Stimulated activated memory B cell treated with anti-CD40 and anti-IgM and Interleukin-4, amounts not matched to agents 10 μg/mL and 1 μg/mL and 100 μg/mL, for 72 hours (primary cell): ENCODE measurements around the gene DAB2IP.
A peak's percentile ranks its signal among the peaks of the same experiment; 100 is the strongest.

Experiments
- ATAC-seq: fragments of 150-1000 bp; cut with Tn5 transposase; 2 replicates; pipeline ENCODE4 v1.10.0; 2021
- H3K27ac Mint-ChIP-seq: one replicate; pipeline ENCODE4 v1.8.0; 2022; ENCODE audit warnings: mild to moderate bottlenecking, mixed read lengths
- H3K27me3 Mint-ChIP-seq: one replicate; pipeline ENCODE4 v1.8.0; 2022; ENCODE audit warnings: mixed read lengths
- H3K36me3 Mint-ChIP-seq: one replicate; pipeline ENCODE4 v1.8.0; 2022; ENCODE audit warnings: mixed read lengths
- H3K4me1 Mint-ChIP-seq: one replicate; pipeline ENCODE4 v1.8.0; 2022; ENCODE audit warnings: mixed read lengths
- H3K4me3 Mint-ChIP-seq: one replicate; pipeline ENCODE4 v1.8.0; 2022; ENCODE audit warnings: mild to moderate bottlenecking, moderate library complexity, mixed read lengths
- H3K9me3 Mint-ChIP-seq: one replicate; pipeline ENCODE4 v1.8.0; 2022; ENCODE audit warnings: mixed read lengths

The DAB2IP gene

DNA sequence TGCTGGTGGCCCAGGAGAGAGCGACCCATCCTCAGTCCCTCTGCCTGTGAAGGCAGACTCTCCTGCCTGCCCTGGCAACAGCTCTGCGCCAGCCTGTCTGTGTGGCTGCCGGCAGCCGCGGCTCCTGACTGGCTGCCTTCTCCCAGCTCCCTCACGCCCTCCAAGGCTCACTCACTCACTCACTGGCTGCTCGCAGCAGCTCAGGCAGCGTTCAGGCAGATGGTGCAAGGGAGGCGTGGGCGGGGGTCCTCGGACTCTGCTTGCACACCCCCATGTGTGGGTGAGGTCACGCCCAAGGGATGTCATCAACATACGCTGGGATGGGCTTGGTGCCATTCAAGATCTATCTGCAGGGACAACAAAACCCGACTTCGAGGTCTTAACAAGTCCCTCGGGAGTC, 66.7 kb downstream of the DAB2IP start:
- H3K4me3 Mint-ChIP-seq: no peak overlapping the region
- H3K36me3 Mint-ChIP-seq: no peaks in the 10 kb centered on the region

DNA sequence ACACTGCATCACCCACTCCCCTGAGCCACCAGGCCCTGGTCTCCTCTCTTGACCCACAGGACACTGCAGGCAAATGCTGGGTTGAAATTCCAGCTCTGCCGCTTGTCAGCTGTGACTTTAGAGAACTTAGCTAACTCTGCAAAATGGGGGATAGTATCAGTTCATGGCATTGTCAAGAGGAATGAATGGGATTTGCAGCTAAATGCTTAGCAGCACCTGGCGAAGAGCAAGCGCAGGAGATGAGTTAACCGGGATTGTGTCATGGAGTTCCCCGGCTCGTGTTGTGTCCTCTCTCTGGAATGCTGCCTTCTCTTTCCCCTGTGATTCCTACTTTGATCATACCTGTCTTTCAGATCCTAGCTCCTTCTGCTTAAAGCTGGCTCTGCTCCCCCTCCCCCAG, 67.1 kb downstream of the DAB2IP start:
- Mint-ChIP-seq H3K4me3 (no peak overlapping the region), H3K4me1 (peaks cover 6% of the 10 kb centered on the region), H3K27me3 (peaks cover 8% of the 10 kb centered on the region), H3K36me3 (no peaks in the 10 kb centered on the region), H3K9me3 (no peaks in the 10 kb centered on the region), H3K27ac (no peak overlapping the region)
- ATAC-seq: no peak

More for the DNA sequence above, 66.7 kb downstream of the DAB2IP start:
- peaks cover 6% of the 10 kb centered on the region for H3K4me1 Mint-ChIP-seq
- ATAC-seq: no peak
- no peak overlapping the region for H3K27ac Mint-ChIP-seq
- H3K27me3 Mint-ChIP-seq: peaks cover 8% of the 10 kb centered on the region
- no peaks in the 10 kb centered on the region for H3K9me3 Mint-ChIP-seq

DNA sequence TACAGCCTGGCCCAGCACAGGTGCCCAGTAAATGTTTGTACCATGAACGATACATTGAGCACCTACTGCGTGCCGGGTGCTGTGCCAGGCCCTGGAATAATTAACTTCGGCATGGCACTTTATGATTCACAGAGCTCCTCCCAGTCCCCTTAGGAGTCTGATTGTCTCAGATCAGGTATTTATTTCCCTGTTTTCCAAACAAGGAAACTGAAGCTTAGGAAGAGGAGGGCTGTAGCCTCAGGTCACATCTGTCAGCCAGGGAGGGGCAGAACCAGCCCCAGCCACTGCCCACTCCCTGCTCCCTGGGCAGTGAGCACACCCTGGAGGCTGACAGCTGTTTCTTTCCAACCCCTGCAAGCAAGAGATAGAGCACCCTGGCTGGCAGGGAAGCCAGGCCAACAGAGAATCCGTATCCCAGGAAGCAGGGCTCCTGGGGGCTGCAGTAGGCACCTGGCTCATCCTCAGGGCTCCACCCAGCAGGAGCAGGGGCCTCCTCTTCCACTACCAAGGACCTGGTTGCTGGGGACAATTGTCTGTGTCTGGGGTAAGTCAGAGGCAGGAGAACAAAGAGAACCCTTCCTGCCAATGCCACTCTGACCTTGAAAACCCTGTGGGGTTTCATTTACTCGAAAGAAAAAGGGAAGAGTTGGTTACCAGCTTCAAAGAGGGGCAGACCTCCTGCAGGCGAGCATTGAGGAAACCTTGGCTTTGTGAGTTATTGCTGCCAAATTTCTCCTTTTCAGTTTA, 69.0 kb downstream of the DAB2IP start:
- no peaks in the 10 kb centered on the region for H3K36me3 Mint-ChIP-seq

DNA sequence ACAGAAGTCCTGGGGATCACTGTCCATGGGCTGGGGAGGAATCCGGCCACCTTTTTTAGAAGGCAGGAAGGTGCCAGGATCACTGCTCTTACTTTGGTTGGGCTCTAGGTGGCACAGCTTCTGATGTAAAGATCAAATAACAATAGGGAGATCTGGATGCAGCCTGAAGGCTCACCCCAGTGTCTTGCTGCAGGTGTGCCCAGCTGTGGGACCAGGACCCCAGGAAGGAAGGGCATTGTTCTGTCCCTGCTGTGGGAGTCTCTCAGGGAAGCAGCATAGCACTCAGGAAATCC, 69.6 kb downstream of the DAB2IP start:
- no peak for ATAC-seq
- H3K9me3 Mint-ChIP-seq: no peaks in the 10 kb centered on the region
- H3K27ac Mint-ChIP-seq: no peak overlapping the region
- no peaks in the 10 kb centered on the region for H3K36me3 Mint-ChIP-seq
- peaks cover 6% of the 10 kb centered on the region for H3K4me1 Mint-ChIP-seq
- H3K4me3 Mint-ChIP-seq: no peak overlapping the region
- peaks cover 30% of the 10 kb centered on the region for H3K27me3 Mint-ChIP-seq

More for the DNA sequence above, 69.0 kb downstream of the DAB2IP start:
- Mint-ChIP-seq H3K9me3 (no peaks in the 10 kb centered on the region), H3K27ac (no peak overlapping the region), H3K4me3 (no peak overlapping the region), H3K27me3 (peaks cover 24% of the 10 kb centered on the region), H3K4me1 (peaks cover 6% of the 10 kb centered on the region)
- ATAC-seq: no peak

DNA sequence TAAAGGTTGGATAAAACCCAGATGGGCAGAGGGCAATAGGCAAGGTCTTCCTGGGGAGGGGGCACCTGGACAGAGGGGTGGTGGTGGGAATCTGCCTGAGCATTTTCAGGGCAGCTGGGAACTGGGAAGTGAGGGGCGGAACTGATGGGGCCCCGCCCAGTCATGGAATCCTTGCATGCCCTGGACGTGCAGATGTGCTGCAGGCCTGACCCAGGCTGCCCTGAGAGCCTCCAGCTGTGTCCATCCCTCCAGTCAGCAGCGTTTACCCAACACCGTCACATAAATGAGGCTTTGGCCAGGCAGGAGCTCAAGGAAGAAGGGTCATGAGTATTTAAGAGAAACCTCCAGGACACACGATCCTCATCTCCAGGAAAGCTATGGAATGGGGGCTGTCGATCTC, 70.3 kb downstream of the DAB2IP start:
- no peak overlapping the region for H3K4me3 Mint-ChIP-seq
- no peaks in the 10 kb centered on the region for H3K36me3 Mint-ChIP-seq
- peaks cover 31% of the 10 kb centered on the region for H3K27me3 Mint-ChIP-seq
- no peak for ATAC-seq
- H3K9me3 Mint-ChIP-seq: no peaks in the 10 kb centered on the region
- peaks cover 6% of the 10 kb centered on the region for H3K4me1 Mint-ChIP-seq
- no peak overlapping the region for H3K27ac Mint-ChIP-seq

DNA sequence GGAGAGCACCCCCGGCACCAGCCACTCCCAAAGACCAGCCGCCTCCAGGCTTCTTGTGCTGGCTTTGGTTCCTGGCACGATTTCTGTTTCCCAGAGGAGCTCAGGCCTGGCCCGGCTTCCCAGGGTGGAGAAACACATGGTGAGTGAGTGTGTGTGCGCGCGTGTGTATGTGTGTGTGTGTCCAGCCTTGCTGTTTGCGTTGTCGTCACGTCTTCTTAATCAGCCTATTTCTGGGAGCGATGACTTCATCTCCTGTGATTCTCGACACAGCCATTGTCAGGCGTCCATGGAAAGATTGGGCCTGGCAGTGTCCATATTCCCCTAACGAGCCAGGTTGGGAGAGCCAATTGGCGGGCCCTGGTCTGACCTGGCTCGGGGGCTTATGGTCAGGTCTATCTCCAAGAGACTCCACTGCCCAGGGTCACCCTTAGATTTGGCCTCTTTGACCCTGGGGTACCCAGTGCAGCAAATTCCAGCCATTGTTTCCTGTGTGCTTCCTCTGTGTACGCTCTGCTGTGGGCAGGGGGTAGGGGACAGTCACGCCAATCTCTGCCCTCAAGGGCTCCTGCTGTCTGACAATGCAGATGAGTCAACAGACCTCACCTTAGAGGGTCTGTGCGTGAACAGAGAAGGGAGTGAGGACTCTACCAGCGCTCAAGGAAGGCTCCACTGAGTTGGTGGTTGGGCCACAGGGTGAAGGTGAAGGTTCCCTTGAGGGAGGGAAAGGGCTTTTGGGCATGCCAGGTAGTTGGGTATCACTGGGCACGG, 73.8 kb downstream of the DAB2IP start:
- Mint-ChIP-seq H3K27ac (no peak overlapping the region), H3K27me3 (peaks cover 23% of the 10 kb centered on the region), H3K36me3 (no peaks in the 10 kb centered on the region), H3K9me3 (no peaks in the 10 kb centered on the region), H3K4me3 (no peak overlapping the region), H3K4me1 (peaks cover 6% of the 10 kb centered on the region)
- ATAC-seq: peak; percentile 6

DNA sequence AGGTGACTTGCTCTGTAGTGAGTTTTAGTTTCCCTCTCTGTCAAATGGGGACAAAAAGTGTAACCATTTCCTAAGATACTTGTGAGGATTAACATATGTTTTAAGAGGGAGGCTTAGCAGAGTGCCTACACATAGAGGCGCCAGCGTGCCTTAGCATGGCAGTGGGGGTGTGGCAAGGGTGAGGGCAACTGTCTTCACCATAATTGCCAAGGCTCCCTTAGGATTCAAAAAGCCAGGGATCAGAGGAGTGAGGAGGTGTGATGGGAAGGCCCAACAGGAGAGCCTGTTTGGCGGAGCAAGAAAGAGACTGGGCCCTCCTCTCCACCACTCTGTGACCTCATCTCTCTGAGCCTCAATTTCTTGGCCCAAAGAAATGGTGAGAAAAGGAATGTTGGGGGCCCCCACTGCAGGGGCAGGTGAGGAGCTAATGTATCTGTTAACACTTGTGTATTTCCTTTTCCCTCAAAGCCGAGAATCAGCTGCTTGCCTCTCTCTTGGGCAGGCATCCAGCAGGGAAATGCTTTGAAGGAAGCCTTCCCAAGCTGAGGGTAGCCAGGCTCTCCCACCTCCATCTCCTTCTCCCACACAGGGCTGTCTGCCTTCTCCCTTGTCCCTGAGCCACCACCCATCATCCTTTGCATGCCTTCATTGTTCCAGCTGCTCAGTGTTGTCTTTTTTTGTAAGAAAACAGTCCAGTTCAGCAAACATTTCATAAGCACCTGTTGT, 76.0 kb downstream of the DAB2IP start:
- Mint-ChIP-seq H3K27me3 (peaks cover 35% of the 10 kb centered on the region), H3K4me3 (no peak overlapping the region), H3K27ac (no peak overlapping the region), H3K9me3 (no peaks in the 10 kb centered on the region), H3K4me1 (peaks cover under 1% of the 10 kb centered on the region), H3K36me3 (no peaks in the 10 kb centered on the region)
- ATAC-seq: no peak

DNA sequence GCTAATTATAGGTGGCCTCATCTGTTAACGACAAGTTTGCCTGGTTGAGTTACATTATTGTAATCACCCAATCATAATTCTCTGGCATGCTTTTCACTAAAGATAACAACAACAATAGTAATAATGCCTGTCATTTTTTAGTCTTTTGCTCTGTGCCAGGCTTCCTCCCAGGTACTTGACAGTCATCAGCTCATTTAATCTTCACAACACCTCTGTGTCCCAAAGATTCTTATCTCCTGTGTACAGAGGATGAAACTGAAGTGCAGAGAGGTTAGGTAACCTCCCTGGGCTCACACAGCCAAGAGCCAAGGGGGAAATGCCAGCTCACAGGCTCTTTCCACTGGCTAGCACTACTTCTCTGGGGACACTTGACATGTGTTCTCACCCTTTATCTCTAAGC, 77.5 kb downstream of the DAB2IP start:
- Mint-ChIP-seq H3K9me3 (no peaks in the 10 kb centered on the region), H3K4me3 (no peak overlapping the region), H3K27me3 (peaks cover 46% of the 10 kb centered on the region), H3K27ac (no peak overlapping the region), H3K4me1 (no peaks in the 10 kb centered on the region), H3K36me3 (no peaks in the 10 kb centered on the region)
- ATAC-seq: no peak

DNA sequence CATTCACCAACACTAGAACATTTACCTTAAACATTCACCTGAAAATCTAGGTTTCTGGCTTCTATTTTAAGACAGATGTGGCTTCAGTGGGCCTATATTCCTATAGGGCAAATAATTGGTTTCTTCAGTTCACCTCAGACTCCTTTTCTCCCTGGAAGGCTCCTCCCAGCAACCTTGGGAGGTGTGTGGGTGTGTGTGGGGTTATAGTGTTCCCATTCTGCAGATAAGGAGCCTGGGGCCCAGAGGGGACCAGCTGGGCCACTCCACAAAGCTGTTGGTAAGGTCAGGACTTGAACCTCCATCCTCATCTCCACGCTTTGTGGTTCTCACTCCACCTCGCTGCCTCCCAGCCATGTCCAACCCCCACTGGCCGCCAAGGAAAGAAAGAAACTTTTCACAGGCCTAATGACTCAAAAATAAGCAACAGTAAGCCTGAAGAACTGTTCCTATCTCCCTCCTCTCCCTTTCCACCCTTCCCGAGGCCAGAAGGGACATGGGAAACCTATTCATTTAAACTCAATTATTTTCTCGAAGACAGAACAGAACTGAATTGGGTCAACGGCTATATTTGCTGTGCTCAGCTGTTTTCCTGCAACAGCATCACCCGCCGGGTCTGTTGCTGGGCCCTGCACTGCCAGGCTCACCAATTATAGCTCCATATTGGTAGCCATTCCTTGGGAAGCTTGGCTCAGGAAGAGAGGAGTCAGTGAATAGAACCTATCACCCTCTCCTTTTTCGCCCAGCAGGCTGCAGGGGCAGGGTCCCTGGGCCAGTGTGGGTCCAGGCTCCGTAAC, 78.5 kb downstream of the DAB2IP start:
- Mint-ChIP-seq H3K4me1 (peaks cover 2% of the 10 kb centered on the region), H3K9me3 (no peaks in the 10 kb centered on the region), H3K4me3 (no peak overlapping the region), H3K27me3 (peaks cover 46% of the 10 kb centered on the region), H3K27ac (no peak overlapping the region), H3K36me3 (no peaks in the 10 kb centered on the region)
- ATAC-seq: no peak

DNA sequence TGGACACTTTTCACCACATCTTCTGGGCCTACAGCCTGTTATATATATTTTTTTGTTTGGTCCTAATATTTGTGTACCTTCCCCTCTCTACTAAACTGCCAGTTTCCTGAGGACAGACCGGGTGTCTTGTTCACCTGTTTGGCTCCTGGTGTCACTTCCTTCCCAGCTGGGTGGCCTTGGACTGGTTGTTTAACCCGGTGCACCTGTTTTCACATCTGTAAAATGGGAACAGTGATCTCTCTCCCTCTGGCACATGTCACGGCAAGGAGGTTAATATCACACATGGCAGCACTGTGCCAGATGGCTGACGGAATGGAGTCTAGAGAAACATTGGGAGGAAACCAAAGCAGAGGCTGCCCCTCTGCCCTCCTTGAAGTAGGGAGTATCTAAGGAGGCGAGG, 79.7 kb downstream of the DAB2IP start:
- Mint-ChIP-seq H3K4me3 (no peak overlapping the region), H3K27me3 (peaks cover 46% of the 10 kb centered on the region), H3K36me3 (no peaks in the 10 kb centered on the region), H3K9me3 (no peaks in the 10 kb centered on the region), H3K27ac (no peak overlapping the region), H3K4me1 (peaks cover 14% of the 10 kb centered on the region)
- ATAC-seq: no peak

DNA sequence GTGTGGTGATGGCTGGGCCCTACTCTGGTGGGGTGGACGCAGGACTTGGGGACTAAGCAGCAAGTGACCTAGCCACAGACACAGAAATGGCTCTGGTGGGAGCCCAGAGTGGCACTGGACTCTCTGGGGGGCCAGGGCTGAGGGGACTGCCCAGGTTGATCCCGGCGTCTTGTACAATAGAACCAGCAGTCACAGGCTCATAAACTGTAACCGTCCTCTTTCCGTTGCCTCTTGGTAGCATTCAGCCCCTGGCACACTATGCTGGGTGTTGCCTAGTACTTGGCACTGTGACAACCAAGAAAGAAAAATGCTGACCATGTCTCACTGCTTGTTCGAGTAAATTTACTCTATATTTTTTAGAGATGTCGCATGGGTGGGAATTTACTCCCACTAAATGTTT, 80.5 kb downstream of the DAB2IP start:
- no peaks in the 10 kb centered on the region for H3K9me3 Mint-ChIP-seq
- H3K4me3 Mint-ChIP-seq: no peak overlapping the region
- H3K27me3 Mint-ChIP-seq: peaks cover 54% of the 10 kb centered on the region

DNA sequence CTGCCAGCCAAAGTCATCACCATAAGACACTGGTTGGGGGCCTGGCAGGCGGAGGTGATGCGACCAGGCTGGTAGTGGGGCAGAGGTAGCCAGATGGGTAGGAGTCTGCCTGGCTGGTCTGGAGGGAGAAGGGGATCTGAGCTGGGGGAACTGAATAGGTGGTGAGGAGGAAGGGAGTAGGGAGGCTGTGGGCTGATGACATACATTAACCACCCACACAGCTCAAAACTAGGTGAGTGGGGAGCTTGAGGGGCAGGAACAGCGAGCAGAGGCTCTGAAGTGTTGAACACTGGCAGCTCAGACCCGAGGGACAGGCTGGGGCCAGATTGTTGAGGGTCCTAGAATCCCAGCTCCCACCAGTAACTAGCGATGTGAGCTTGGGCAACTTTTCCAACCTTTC, 81.0 kb downstream of the DAB2IP start:
- Mint-ChIP-seq H3K36me3 (no peaks in the 10 kb centered on the region), H3K4me3 (no peak overlapping the region), H3K27me3 (peaks cover 59% of the 10 kb centered on the region), H3K4me1 (peaks cover 20% of the 10 kb centered on the region), H3K9me3 (no peaks in the 10 kb centered on the region), H3K27ac (no peak overlapping the region)
- no peak for ATAC-seq

More for the DNA sequence above, 80.5 kb downstream of the DAB2IP start:
- Mint-ChIP-seq H3K36me3 (no peaks in the 10 kb centered on the region), H3K27ac (no peak overlapping the region), H3K4me1 (peaks cover 20% of the 10 kb centered on the region)
- no peak for ATAC-seq

DNA sequence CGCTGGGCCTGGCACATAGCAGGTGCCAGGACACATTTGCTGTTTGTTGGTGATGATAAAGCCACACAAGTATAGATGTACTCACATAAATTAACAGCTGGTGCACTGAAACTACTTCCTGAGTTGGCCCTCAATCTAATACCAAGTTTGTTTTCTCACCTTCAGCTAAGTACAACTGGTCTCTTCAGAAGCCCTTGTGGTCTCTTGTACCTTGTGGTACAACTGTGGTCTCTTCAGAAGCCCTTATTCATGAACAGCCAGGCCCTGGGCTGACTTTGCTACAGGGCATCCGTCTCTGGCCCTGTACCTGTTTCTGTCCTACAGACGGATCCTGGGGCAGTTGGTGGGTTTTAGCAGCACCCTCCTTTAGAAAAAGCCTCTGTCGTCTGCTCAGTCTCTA, 81.5 kb downstream of the DAB2IP start:
- ATAC-seq: no peak
- Mint-ChIP-seq H3K27me3 (peaks cover 60% of the 10 kb centered on the region), H3K36me3 (no peaks in the 10 kb centered on the region), H3K27ac (no peak overlapping the region), H3K4me3 (no peak overlapping the region), H3K4me1 (peaks cover 20% of the 10 kb centered on the region), H3K9me3 (no peaks in the 10 kb centered on the region)

DNA sequence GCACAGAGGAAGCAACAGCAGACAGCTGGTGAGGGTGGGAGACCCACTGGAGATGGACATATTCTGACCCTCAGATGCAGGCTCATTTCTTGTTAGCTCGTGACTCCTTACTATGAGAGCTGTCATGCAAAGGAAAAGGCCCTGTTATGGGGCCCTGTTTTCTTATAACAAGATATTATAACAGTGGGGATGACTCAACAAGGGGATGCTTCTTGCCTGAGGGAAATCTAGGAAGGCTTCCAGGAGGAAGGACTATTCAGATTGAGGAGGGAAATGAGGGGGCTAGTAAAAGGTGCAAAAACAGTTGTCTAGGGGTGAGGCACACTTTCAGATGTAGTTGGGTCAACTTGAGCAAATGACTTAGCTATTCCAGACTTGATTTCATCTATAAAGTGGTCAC, 83.0 kb downstream of the DAB2IP start:
- no peak for ATAC-seq
- H3K4me1 Mint-ChIP-seq: peaks cover 20% of the 10 kb centered on the region
- H3K27ac Mint-ChIP-seq: no peak overlapping the region
- H3K4me3 Mint-ChIP-seq: no peak overlapping the region
- peaks cover 66% of the 10 kb centered on the region for H3K27me3 Mint-ChIP-seq
- H3K36me3 Mint-ChIP-seq: no peaks in the 10 kb centered on the region
- no peaks in the 10 kb centered on the region for H3K9me3 Mint-ChIP-seq
